ENCODE data around the gene ARL5C.

Gene ARL5C, protein sequence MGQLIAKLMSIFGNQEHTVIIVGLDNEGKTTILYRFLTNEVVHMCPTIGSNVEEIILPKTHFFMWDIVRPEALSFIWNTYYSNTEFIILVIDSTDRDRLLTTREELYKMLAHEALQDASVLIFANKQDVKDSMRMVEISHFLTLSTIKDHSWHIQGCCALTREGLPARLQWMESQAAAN

DNA sequence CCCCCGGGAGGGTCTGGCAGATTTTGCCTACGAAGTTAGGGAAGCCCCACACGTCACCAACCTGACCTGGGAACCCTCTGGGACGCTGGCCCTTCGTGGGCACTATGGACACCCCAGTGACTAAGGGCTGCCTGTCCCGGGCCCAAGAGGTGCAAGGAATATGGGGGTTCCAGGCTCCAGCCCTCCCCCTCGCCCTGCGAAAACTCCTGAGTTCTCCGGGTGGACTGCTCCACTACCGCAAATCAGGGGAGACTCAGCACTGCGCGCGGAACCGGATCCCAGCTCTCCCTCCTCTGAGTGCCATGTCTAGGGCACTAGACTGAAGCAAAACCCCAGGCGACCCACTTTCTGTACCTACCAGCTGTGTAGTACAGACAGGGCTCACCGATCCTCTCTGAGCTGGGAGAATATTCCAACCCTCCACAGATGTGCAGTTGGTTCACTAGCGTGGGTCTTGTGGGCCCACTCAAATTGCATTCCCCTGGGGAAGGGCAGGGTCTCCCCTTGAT lies at the start of gene ARL5C:
Gene ARL5C (minus strand): TSS at position 321 of the 509 bp plus-strand sequence. CDS start 401 bp downstream, outside the sequence.
- TF ChIP-seq TEAD4 (IDR thresholded peaks at IDR 0.05) = no peak
- no peak for TF ChIP-seq ZBTB7A (IDR thresholded peaks at IDR 0.05; ENCODE audit: low read depth)
- no peak for TF ChIP-seq TAF1 (IDR thresholded peaks at IDR 0.05; ENCODE audit: low read depth)
- TF ChIP-seq YY1 (IDR thresholded peaks at IDR 0.05; ENCODE audit: low read depth) = no peak
- TF ChIP-seq CEBPB (IDR thresholded peaks at IDR 0.05) = no peak
- TF ChIP-seq, protein P1, sequence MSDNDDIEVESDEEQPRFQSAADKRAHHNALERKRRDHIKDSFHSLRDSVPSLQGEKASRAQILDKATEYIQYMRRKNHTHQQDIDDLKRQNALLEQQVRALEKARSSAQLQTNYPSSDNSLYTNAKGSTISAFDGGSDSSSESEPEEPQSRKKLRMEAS (IDR thresholded peaks at IDR 0.05) = no peak
- TF ChIP-seq FOXM1 (IDR thresholded peaks at IDR 0.05; ENCODE audit: borderline replicate concordance, low read depth) = no peak
- no peak for TF ChIP-seq TCF12 (IDR thresholded peaks at IDR 0.05; ENCODE audit: low read depth)
- TF ChIP-seq RAD21 (IDR thresholded peaks at IDR 0.05; ENCODE audit: low read depth) = no peak
- TF ChIP-seq EGR1 (IDR thresholded peaks at IDR 0.05) = no peak
- TF ChIP-seq, protein P2, sequence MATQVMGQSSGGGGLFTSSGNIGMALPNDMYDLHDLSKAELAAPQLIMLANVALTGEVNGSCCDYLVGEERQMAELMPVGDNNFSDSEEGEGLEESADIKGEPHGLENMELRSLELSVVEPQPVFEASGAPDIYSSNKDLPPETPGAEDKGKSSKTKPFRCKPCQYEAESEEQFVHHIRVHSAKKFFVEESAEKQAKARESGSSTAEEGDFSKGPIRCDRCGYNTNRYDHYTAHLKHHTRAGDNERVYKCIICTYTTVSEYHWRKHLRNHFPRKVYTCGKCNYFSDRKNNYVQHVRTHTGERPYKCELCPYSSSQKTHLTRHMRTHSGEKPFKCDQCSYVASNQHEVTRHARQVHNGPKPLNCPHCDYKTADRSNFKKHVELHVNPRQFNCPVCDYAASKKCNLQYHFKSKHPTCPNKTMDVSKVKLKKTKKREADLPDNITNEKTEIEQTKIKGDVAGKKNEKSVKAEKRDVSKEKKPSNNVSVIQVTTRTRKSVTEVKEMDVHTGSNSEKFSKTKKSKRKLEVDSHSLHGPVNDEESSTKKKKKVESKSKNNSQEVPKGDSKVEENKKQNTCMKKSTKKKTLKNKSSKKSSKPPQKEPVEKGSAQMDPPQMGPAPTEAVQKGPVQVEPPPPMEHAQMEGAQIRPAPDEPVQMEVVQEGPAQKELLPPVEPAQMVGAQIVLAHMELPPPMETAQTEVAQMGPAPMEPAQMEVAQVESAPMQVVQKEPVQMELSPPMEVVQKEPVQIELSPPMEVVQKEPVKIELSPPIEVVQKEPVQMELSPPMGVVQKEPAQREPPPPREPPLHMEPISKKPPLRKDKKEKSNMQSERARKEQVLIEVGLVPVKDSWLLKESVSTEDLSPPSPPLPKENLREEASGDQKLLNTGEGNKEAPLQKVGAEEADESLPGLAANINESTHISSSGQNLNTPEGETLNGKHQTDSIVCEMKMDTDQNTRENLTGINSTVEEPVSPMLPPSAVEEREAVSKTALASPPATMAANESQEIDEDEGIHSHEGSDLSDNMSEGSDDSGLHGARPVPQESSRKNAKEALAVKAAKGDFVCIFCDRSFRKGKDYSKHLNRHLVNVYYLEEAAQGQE (IDR thresholded peaks at IDR 0.05; ENCODE audit: low read depth) = no peak
- TF ChIP-seq CREB1 (IDR thresholded peaks at IDR 0.05; ENCODE audit: low read depth) = no peak
- TF ChIP-seq NFIC (IDR thresholded peaks at IDR 0.05) = no peak
- TF ChIP-seq EP300 (IDR thresholded peaks at IDR 0.05; ENCODE audit: borderline replicate concordance) = no peak
- TF ChIP-seq, protein P3, sequence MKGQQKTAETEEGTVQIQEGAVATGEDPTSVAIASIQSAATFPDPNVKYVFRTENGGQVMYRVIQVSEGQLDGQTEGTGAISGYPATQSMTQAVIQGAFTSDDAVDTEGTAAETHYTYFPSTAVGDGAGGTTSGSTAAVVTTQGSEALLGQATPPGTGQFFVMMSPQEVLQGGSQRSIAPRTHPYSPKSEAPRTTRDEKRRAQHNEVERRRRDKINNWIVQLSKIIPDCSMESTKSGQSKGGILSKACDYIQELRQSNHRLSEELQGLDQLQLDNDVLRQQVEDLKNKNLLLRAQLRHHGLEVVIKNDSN (IDR thresholded peaks at IDR 0.05) = no peak

DNA sequence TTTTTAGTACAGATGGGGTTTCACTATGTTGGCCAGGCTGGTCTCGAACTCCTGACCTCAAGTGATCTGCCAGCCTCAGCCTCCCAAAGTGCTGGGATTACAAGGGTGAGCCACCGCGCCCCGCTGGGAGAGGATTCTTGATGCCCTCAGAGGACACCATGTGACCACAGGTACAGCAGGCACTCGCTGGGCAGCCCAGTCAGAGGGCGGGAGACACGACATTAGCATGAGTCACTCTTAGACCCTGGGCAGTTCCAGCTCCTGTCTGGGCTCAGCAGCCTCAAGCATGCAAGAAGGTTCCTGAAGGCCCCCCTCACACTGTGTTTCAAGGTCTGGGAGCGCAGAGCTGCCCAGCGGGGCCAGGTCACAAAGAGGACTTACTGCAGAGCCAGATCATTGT lies 47.9 kb upstream of the ARL5C start:
- TF ChIP-seq ZBTB7A (IDR thresholded peaks at IDR 0.05; ENCODE audit: low read depth) (no peak; the same call in 1 of the 2 replicates), RAD21 (IDR thresholded peaks at IDR 0.05; ENCODE audit: low read depth) (no peak), TEAD4 (IDR thresholded peaks at IDR 0.05) (no peak), TCF12 (IDR thresholded peaks at IDR 0.05; ENCODE audit: low read depth) (peak; percentile 66), NFIC (IDR thresholded peaks at IDR 0.05) (0 out of 2 replicates have a peak, but pooled peaks have one; percentile 16), YY1 (IDR thresholded peaks at IDR 0.05; ENCODE audit: low read depth) (0 out of 2 replicates have a peak, but pooled peaks have one; percentile 38), TAF1 (IDR thresholded peaks at IDR 0.05; ENCODE audit: low read depth) (no peak), CEBPB (IDR thresholded peaks at IDR 0.05) (no peak), EP300 (IDR thresholded peaks at IDR 0.05; ENCODE audit: borderline replicate concordance) (no peak; the same call in 1 of the 2 replicates), CREB1 (IDR thresholded peaks at IDR 0.05; ENCODE audit: low read depth) (no peak), FOXM1 (IDR thresholded peaks at IDR 0.05; ENCODE audit: borderline replicate concordance, low read depth) (no peak), EGR1 (IDR thresholded peaks at IDR 0.05) (no peak)
- TF ChIP-seq, protein P2 (IDR thresholded peaks at IDR 0.05; ENCODE audit: low read depth) = no peak
- TF ChIP-seq, protein P1 (IDR thresholded peaks at IDR 0.05) = peak; percentile 85
- TF ChIP-seq, protein P3 (IDR thresholded peaks at IDR 0.05) = peak; percentile 87

DNA sequence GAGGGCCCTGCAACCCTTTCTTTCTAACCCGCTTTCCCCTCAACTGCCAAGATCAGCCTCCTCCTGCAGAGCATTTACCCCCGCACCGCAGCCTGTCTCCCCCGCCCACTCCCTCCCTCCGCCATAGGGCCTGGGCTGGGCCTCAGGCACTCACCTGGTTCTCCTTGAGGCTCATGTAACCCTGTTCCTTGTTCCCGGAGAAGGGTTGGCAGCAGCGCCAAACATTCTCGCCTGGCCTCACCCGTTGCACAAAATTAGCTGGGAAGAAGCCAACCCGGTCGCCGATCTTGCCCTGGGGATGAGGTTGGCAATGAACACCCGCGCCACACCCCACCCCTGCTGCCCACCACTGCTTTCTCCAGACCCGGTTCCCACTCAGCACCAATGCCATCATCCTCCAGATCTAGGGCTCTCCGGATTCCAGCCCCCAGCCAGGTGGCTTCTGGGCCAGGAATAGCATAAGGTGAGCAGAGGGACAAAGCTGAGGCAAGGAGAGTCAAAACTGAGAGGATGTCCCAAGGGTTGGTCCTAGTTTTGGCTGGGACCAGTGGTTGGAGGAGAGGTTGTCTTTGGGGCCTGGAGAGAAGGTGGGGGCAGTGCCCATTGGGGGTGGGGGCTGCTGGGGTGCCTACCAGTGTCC lies 47.0 kb upstream of the ARL5C start:
- TF ChIP-seq EP300 (IDR thresholded peaks at IDR 0.05; ENCODE audit: borderline replicate concordance) (no peak), FOXM1 (IDR thresholded peaks at IDR 0.05; ENCODE audit: borderline replicate concordance, low read depth) (no peak), NFIC (IDR thresholded peaks at IDR 0.05) (peak; percentile 45), TCF12 (IDR thresholded peaks at IDR 0.05; ENCODE audit: low read depth) (no peak), YY1 (IDR thresholded peaks at IDR 0.05; ENCODE audit: low read depth) (no peak), TAF1 (IDR thresholded peaks at IDR 0.05; ENCODE audit: low read depth) (no peak), TEAD4 (IDR thresholded peaks at IDR 0.05) (peak; percentile 27; the same call in 1 of the 2 replicates), CREB1 (IDR thresholded peaks at IDR 0.05; ENCODE audit: low read depth) (no peak), EGR1 (IDR thresholded peaks at IDR 0.05) (peak; percentile 51; the same call in 1 of the 2 replicates), RAD21 (IDR thresholded peaks at IDR 0.05; ENCODE audit: low read depth) (no peak)
- TF ChIP-seq, protein P1 (IDR thresholded peaks at IDR 0.05) = 0 out of 2 replicates have a peak, but pooled peaks have one; percentile 48
- TF ChIP-seq, protein P3 (IDR thresholded peaks at IDR 0.05) = no peak

DNA sequence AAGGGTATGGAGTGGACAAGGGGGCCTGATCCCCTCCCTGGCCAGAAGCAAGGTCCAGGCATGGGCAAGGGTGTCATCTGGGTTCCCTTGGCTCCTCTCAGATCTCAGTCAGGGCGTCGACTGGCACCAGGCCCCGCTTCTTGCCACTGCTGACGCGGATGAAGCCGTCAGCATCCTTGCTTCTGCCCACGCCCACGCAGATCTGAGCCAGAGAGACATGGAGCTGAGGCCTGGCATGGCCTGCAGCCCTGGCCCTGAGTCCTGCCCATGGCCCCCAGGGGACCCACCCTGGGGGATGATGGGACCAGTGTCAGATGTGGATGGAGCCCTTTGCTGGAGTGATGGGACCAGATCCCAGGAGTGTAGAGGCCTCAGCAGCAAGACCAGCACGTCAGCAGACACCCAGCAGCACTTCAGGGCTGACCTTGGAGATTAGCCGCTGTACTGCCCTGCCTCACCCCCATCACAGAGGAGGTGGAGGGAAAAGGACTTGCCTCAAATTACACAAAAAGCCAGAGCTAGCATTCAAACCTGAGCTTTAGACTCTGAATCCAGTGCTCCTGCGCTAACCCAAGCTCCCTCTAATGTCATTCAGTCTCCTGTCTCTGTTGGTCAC lies 46.3 kb upstream of the ARL5C start:
- TF ChIP-seq CEBPB (IDR thresholded peaks at IDR 0.05) = no peak
- TF ChIP-seq, protein P1 (IDR thresholded peaks at IDR 0.05) = no peak
- TF ChIP-seq EP300 (IDR thresholded peaks at IDR 0.05; ENCODE audit: borderline replicate concordance) = no peak
- TF ChIP-seq, protein P2 (IDR thresholded peaks at IDR 0.05; ENCODE audit: low read depth) = no peak
- no peak for TF ChIP-seq TEAD4 (IDR thresholded peaks at IDR 0.05)
- no peak for TF ChIP-seq TAF1 (IDR thresholded peaks at IDR 0.05; ENCODE audit: low read depth)
- no peak for TF ChIP-seq EGR1 (IDR thresholded peaks at IDR 0.05)
- TF ChIP-seq ZBTB7A (IDR thresholded peaks at IDR 0.05; ENCODE audit: low read depth) = no peak
- no peak for TF ChIP-seq CREB1 (IDR thresholded peaks at IDR 0.05; ENCODE audit: low read depth)
- TF ChIP-seq NFIC (IDR thresholded peaks at IDR 0.05) = no peak
- no peak for TF ChIP-seq FOXM1 (IDR thresholded peaks at IDR 0.05; ENCODE audit: borderline replicate concordance, low read depth)
- TF ChIP-seq YY1 (IDR thresholded peaks at IDR 0.05; ENCODE audit: low read depth) = no peak
- no peak for TF ChIP-seq TCF12 (IDR thresholded peaks at IDR 0.05; ENCODE audit: low read depth)
- TF ChIP-seq, protein P3 (IDR thresholded peaks at IDR 0.05) = no peak
- TF ChIP-seq RAD21 (IDR thresholded peaks at IDR 0.05; ENCODE audit: low read depth) = no peak

Measured in Ishikawa (cell line).